HepG2 (cell line): ENCODE data around the gene CTNND1. TPM values are rescaled to one million over a fixed set of nuclear protein-coding genes. Genes with fewer than 3 reads are reported as not detected.

Experiments
- ARHGAP35 ChIP-seq: sonication (generic); formaldehyde crosslinking; IDR thresholded peaks from 2 replicates; pipeline ENCODE4 v1.9.0; 2022; ENCODE audit warnings: mild to moderate bottlenecking, inconsistent platforms, moderate library complexity, missing genetic modification reagents, borderline replicate concordance
- DNMT1 ChIP-seq: sonication (generic); formaldehyde crosslinking; IDR thresholded peaks from 2 replicates; pipeline ENCODE4 v1.5.1; 2020; ENCODE audit warnings: mild to moderate bottlenecking, missing genetic modification reagents
- KDM2A ChIP-seq: sonication (generic); formaldehyde crosslinking; IDR thresholded peaks from 2 replicates; pipeline ENCODE4 v1.4.0; 2020; ENCODE audit warnings: low read depth, missing genetic modification reagents, borderline replicate concordance
- RBFOX2 ChIP-seq: fragments of 200-400 bp; formaldehyde crosslinking; IDR thresholded peaks from 2 replicates; pipeline ENCODE4 v1.6.1; 2017; ENCODE audit warnings: low read depth, mild to moderate bottlenecking, low read length
- SCMH1 ChIP-seq: sonication (generic); formaldehyde crosslinking; IDR thresholded peaks from 2 replicates; pipeline ENCODE4 v1.9.0; 2021; ENCODE audit warnings: missing genetic modification reagents, mild to moderate bottlenecking, borderline replicate concordance
- SUZ12 ChIP-seq: fragments of 150-350 bp; IDR thresholded peaks from 2 replicates; pipeline ENCODE4 v1.6.1; 2014; ENCODE audit warnings: low read depth, low read length
- ZEB1 ChIP-seq: IDR thresholded peaks from 2 replicates; pipeline ENCODE4 v1.6.1; 2012; ENCODE audit warnings: mild to moderate bottlenecking, low read depth, inconsistent platforms; ENCODE audit not compliant: insufficient replicate concordance
- ZNF431 ChIP-seq: sonication (generic); formaldehyde crosslinking; IDR thresholded peaks from 2 replicates; pipeline ENCODE4 v1.9.0; 2022; ENCODE audit warnings: missing genetic modification reagents, low read depth, mild to moderate bottlenecking, borderline replicate concordance
- ZNF761 ChIP-seq: sonication (generic); formaldehyde crosslinking; conservative IDR thresholded peaks from 2 replicates; pipeline ENCODE4 v1.4.0; 2020; ENCODE audit warnings: mild to moderate bottlenecking, missing genetic modification reagents
- polyA plus RNA-seq, 8 experiments: library from polyadenylated mRNA; depleted of rRNA in 3 of 8; stranded (reverse) in 7 of 8; unstranded in 1 of 8; fragments of >200 nt; fragmentation: Illumina TruSeq in 4 of 8; extraction: Trizol in 4 of 8; gene quantifications; 2 replicates each; pipeline versions ENCODE4 v1.2.1 to v1.2.3, GENCODE V29; 2011 to 2016; ENCODE audit warnings: low read depth in 4 of 8, missing spikeins in 1 of 8, mixed read lengths in 1 of 8; ENCODE audit not compliant: insufficient read depth in 1 of 8
- total RNA-seq, 5 experiments: library from RNA; depleted of rRNA; stranded (reverse); fragments of >200 nt; fragmentation: Illumina TruSeq; extraction: Trizol; gene quantifications; 2 replicates each; pipeline ENCODE4 v1.2.3, GENCODE V29; 2016; ENCODE audit warnings: low read depth in 1 of 5
- TF ChIP-seq, protein P1 (sequence below): sonication (generic); formaldehyde crosslinking; IDR thresholded peaks from 2 replicates; pipeline ENCODE4 v1.4.0; 2020; ENCODE audit warnings: missing genetic modification reagents
- TF ChIP-seq, protein P2 (sequence below): sonication (generic); formaldehyde crosslinking; IDR thresholded peaks from 2 replicates; pipeline ENCODE4 v1.5.1; 2020; ENCODE audit warnings: mild to moderate bottlenecking, missing genetic modification reagents, borderline replicate concordance
- TF ChIP-seq, protein P3 (sequence below), 2 experiments: fragments of 450-650 bp in 1 of 2; sonication (generic) in 1 of 2; formaldehyde crosslinking; IDR thresholded peaks; 2 replicates each; pipeline versions ENCODE4 v1.5.0 to v1.8.0; 2020 to 2022; ENCODE audit warnings: mild to moderate bottlenecking in 1 of 2, missing genetic modification reagents in 1 of 2
- TF ChIP-seq, protein P4 (sequence below): IDR thresholded peaks from 2 replicates; pipeline ENCODE4 v1.6.1; 2012; ENCODE audit warnings: inconsistent platforms
- TF ChIP-seq, protein P5 (sequence below): sonication (generic); formaldehyde crosslinking; IDR thresholded peaks from 2 replicates; pipeline ENCODE4 v1.5.1; 2020; ENCODE audit warnings: mild to moderate bottlenecking, missing genetic modification reagents, moderate library complexity
- TF ChIP-seq, protein P6 (sequence below): sonication (generic); formaldehyde crosslinking; IDR thresholded peaks from 2 replicates; pipeline ENCODE4 v1.5.1; 2020; ENCODE audit warnings: missing genetic modification reagents, mild to moderate bottlenecking, borderline replicate concordance

The CTNND1 gene
- total and polyA plus RNA-seq, 2 of the 13 experiments (the other 11 are each of a cell fraction or from before 2014, with no cell fraction given): 117 to 128 TPM

DNA sequence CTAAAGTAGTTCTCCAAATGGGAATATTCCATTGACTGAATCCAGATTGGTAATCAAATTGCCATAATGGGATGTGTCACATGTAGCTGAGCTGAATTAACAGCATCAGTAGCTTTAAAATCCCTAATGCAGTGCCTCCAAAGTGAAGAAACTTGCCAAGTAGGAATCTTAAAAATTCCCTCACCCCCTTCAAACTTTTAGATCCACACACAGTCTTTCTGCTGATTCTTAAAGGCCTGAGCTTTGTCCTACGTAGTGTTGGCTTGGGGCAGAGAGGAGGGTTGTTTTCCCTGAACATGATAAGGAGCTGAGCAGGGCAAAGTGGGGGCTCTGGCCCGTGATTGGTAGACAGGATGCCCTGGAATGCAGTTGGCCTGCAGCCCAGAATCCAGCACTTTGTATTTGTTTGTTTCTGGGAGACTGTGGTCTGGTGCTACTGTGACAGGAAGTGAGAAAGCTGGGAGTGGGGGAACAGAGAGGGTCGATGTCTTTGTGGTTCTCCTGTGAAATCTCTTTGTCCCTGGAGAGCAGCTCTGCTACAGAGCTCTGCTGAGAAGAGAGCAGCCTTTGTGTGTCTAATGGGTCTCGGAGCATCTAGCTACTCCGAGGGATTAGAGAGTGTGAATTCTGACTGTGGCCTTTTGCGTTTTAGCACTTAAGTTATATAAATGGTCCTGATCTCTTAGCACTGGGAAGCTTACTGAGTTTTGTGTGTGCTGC, 16.9 kb downstream of the CTNND1 start (continued):
- TF ChIP-seq, protein P1, sequence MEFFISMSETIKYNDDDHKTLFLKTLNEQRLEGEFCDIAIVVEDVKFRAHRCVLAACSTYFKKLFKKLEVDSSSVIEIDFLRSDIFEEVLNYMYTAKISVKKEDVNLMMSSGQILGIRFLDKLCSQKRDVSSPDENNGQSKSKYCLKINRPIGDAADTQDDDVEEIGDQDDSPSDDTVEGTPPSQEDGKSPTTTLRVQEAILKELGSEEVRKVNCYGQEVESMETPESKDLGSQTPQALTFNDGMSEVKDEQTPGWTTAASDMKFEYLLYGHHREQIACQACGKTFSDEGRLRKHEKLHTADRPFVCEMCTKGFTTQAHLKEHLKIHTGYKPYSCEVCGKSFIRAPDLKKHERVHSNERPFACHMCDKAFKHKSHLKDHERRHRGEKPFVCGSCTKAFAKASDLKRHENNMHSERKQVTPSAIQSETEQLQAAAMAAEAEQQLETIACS (CRISPR knock-in tag): no peak
- TF ChIP-seq, protein P2, sequence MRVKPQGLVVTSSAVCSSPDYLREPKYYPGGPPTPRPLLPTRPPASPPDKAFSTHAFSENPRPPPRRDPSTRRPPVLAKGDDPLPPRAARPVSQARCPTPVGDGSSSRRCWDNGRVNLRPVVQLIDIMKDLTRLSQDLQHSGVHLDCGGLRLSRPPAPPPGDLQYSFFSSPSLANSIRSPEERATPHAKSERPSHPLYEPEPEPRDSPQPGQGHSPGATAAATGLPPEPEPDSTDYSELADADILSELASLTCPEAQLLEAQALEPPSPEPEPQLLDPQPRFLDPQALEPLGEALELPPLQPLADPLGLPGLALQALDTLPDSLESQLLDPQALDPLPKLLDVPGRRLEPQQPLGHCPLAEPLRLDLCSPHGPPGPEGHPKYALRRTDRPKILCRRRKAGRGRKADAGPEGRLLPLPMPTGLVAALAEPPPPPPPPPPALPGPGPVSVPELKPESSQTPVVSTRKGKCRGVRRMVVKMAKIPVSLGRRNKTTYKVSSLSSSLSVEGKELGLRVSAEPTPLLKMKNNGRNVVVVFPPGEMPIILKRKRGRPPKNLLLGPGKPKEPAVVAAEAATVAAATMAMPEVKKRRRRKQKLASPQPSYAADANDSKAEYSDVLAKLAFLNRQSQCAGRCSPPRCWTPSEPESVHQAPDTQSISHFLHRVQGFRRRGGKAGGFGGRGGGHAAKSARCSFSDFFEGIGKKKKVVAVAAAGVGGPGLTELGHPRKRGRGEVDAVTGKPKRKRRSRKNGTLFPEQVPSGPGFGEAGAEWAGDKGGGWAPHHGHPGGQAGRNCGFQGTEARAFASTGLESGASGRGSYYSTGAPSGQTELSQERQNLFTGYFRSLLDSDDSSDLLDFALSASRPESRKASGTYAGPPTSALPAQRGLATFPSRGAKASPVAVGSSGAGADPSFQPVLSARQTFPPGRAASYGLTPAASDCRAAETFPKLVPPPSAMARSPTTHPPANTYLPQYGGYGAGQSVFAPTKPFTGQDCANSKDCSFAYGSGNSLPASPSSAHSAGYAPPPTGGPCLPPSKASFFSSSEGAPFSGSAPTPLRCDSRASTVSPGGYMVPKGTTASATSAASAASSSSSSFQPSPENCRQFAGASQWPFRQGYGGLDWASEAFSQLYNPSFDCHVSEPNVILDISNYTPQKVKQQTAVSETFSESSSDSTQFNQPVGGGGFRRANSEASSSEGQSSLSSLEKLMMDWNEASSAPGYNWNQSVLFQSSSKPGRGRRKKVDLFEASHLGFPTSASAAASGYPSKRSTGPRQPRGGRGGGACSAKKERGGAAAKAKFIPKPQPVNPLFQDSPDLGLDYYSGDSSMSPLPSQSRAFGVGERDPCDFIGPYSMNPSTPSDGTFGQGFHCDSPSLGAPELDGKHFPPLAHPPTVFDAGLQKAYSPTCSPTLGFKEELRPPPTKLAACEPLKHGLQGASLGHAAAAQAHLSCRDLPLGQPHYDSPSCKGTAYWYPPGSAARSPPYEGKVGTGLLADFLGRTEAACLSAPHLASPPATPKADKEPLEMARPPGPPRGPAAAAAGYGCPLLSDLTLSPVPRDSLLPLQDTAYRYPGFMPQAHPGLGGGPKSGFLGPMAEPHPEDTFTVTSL (CRISPR knock-in tag): peak; percentile 90
- no peak for TF ChIP-seq ARHGAP35 (CRISPR knock-in tag)
- TF ChIP-seq KDM2A (CRISPR knock-in tag): peak; percentile 16; the same call in 1 of the 2 replicates
- TF ChIP-seq, protein P3, sequence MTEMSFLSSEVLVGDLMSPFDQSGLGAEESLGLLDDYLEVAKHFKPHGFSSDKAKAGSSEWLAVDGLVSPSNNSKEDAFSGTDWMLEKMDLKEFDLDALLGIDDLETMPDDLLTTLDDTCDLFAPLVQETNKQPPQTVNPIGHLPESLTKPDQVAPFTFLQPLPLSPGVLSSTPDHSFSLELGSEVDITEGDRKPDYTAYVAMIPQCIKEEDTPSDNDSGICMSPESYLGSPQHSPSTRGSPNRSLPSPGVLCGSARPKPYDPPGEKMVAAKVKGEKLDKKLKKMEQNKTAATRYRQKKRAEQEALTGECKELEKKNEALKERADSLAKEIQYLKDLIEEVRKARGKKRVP (CRISPR knock-in tag; IDR thresholded peaks at IDR 0.05): peak in 1 of 2 experiments; percentile 50; a peak in 1 of 4 replicates
- TF ChIP-seq ZEB1: no peak
- no peak for TF ChIP-seq SUZ12
- TF ChIP-seq ZNF761 (CRISPR knock-in tag): peak; percentile 41; the same call in 1 of the 2 replicates
- TF ChIP-seq, protein P4, sequence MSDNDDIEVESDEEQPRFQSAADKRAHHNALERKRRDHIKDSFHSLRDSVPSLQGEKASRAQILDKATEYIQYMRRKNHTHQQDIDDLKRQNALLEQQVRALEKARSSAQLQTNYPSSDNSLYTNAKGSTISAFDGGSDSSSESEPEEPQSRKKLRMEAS: no peak
- no peak; the same call in 1 of the 2 replicates for TF ChIP-seq ZNF431 (CRISPR knock-in tag)
- TF ChIP-seq DNMT1 (CRISPR knock-in tag): no peak
- TF ChIP-seq, protein P5, sequence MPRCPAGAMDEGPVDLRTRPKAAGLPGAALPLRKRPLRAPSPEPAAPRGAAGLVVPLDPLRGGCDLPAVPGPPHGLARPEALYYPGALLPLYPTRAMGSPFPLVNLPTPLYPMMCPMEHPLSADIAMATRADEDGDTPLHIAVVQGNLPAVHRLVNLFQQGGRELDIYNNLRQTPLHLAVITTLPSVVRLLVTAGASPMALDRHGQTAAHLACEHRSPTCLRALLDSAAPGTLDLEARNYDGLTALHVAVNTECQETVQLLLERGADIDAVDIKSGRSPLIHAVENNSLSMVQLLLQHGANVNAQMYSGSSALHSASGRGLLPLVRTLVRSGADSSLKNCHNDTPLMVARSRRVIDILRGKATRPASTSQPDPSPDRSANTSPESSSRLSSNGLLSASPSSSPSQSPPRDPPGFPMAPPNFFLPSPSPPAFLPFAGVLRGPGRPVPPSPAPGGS: no peak
- TF ChIP-seq RBFOX2: no peak; the same call in 1 of the 2 replicates
- TF ChIP-seq, protein P6, sequence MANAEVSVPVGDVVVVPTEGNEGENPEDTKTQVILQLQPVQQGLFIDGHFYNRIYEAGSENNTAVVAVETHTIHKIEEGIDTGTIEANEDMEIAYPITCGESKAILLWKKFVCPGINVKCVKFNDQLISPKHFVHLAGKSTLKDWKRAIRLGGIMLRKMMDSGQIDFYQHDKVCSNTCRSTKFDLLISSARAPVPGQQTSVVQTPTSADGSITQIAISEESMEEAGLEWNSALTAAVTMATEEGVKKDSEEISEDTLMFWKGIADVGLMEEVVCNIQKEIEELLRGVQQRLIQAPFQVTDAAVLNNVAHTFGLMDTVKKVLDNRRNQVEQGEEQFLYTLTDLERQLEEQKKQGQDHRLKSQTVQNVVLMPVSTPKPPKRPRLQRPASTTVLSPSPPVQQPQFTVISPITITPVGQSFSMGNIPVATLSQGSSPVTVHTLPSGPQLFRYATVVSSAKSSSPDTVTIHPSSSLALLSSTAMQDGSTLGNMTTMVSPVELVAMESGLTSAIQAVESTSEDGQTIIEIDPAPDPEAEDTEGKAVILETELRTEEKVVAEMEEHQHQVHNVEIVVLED (CRISPR knock-in tag): no peak
- no peak for TF ChIP-seq SCMH1 (CRISPR knock-in tag)
